AG08395 (cell line): Measurements from ENCODE around the gene GPR52.
"Not testable (repeated sequence)": the region's sequence is repeated elsewhere in the genome, so short reads cannot be mapped to it uniquely, and the experiment has no call there.

Source experiments
- DNase-seq: peaks from one replicate; pipeline ENCODE4 v3.0.0; 2012; ENCODE audit warnings: mixed read lengths, low spot score

The GPR52 gene

GRCh38 chr1:174447866-174448530 lies at the start of gene GPR52:
TSS of gene GPR52 (plus strand) at chr1:174447964. CDS start at chr1:174448112, 148 bp downstream.
- no peak for DNase-seq

GRCh38 chr1:174398246-174398645 lies 49.5 kb upstream of the GPR52 start:
- DNase-seq: no peak

- no peak for DNase-seq
These were observed 48.6 kb upstream of the GPR52 start for GRCh38 chr1:174399211-174399610.

- no peak for DNase-seq
These were observed 46.7 kb upstream of the GPR52 start for GRCh38 chr1:174401075-174401474.

- DNase-seq: no peak
These were observed 42.5 kb upstream of the GPR52 start for GRCh38 chr1:174405219-174405618.

GRCh38 chr1:174406421-174406820 lies 41.3 kb upstream of the GPR52 start:
- DNase-seq: no peak

- DNase-seq: peak; percentile 36
These were observed 40.1 kb upstream of the GPR52 start for GRCh38 chr1:174407665-174408064.

- no peak for DNase-seq
These were observed 39.6 kb upstream of the GPR52 start for GRCh38 chr1:174408146-174408545.

- DNase-seq: not testable (repeated sequence)
These were observed 38.0 kb upstream of the GPR52 start for GRCh38 chr1:174409801-174410200.

- no peak for DNase-seq
These were observed 34.1 kb upstream of the GPR52 start for GRCh38 chr1:174413632-174414031.

- no peak for DNase-seq
These were observed 33.6 kb upstream of the GPR52 start for GRCh38 chr1:174414203-174414602.

GRCh38 chr1:174415506-174415905 lies 32.3 kb upstream of the GPR52 start:
- no peak for DNase-seq

GRCh38 chr1:174417921-174418320 lies 29.8 kb upstream of the GPR52 start:
- no peak for DNase-seq

- DNase-seq: no peak
These were observed 22.6 kb upstream of the GPR52 start for GRCh38 chr1:174425121-174425520.

GRCh38 chr1:174426153-174426552 lies 21.6 kb upstream of the GPR52 start:
- no peak for DNase-seq

GRCh38 chr1:174428033-174428432 lies 19.7 kb upstream of the GPR52 start:
- DNase-seq: no peak

GRCh38 chr1:174428739-174429138 lies 19.0 kb upstream of the GPR52 start:
- no peak for DNase-seq

- peak; percentile 38 for DNase-seq
These were observed 14.3 kb upstream of the GPR52 start for GRCh38 chr1:174433451-174433850.

GRCh38 chr1:174445351-174445750 lies 2.4 kb upstream of the GPR52 start:
- no peak for DNase-seq

GRCh38 chr1:174445817-174446216 lies 1.9 kb upstream of the GPR52 start:
- no peak for DNase-seq

GRCh38 chr1:174448531-174448883 lies 743 bp downstream of the GPR52 start:
- no peak for DNase-seq

GRCh38 chr1:174448974-174449373 lies 1.2 kb downstream of the GPR52 start:
- DNase-seq: no peak

GRCh38 chr1:174451408-174451807 lies 3.6 kb downstream of the GPR52 start:
- DNase-seq: no peak

- DNase-seq: no peak
These were observed 18.1 kb downstream of the GPR52 start for GRCh38 chr1:174465855-174466254.

GRCh38 chr1:174466607-174467006 lies 18.8 kb downstream of the GPR52 start:
- DNase-seq: no peak
